ENCODE results near the gene RAP1GDS1. TPM values are rescaled to one million over a fixed set of nuclear protein-coding genes. Genes with fewer than 3 reads are reported as not detected.
A peak's percentile ranks its signal among the peaks of the same experiment; 100 is the strongest.
"Not testable (repeated sequence)": the region's sequence is repeated elsewhere in the genome, so short reads cannot be mapped to it uniquely, and the experiment has no call there.

RAP1GDS1 gene
- total RNA-seq, 2 donors from 2014 or later, result 41.0 to 47.0 TPM

GRCh38 chr4:98381306-98381705, 120.1 kb downstream of the RAP1GDS1 start:
- H3K36me3 Mint-ChIP-seq (ENCODE audit: low read depth), result no peaks in the 10 kb centered on the region
- no peaks in the 10 kb centered on the region for H3K4me1 Mint-ChIP-seq
- no peak overlapping the region for H3K27ac Mint-ChIP-seq
- no peak for ATAC-seq
- no peaks in the 10 kb centered on the region for H3K27me3 Mint-ChIP-seq
- H3K9me3 ChIP-seq (ENCODE audit: control insufficient read depth, low read length, poor library complexity, severe bottlenecking), result no peaks in the 10 kb centered on the region
- H3K4me3 Mint-ChIP-seq, result no peak overlapping the region
- DNase-seq, result no peak

- no peak overlapping the region for H3K4me3 Mint-ChIP-seq
- no peak overlapping the region for H3K27ac Mint-ChIP-seq
- DNase-seq (no peak), ATAC-seq (no peak)
- H3K4me1 Mint-ChIP-seq, result no peaks in the 10 kb centered on the region
- peaks cover 3% of the 10 kb centered on the region for H3K36me3 Mint-ChIP-seq (ENCODE audit: low read depth)
- H3K9me3 ChIP-seq (ENCODE audit: control insufficient read depth, low read length, poor library complexity, severe bottlenecking), result no peaks in the 10 kb centered on the region
- H3K27me3 Mint-ChIP-seq, result no peaks in the 10 kb centered on the region
These were observed 122.4 kb downstream of the RAP1GDS1 start for GRCh38 chr4:98383431-98384106.

- ATAC-seq (no peak), DNase-seq (no peak)
- Mint-ChIP-seq H3K36me3 (ENCODE audit: low read depth) (peaks cover 3% of the 10 kb centered on the region), H3K27ac (no peak overlapping the region), H3K27me3 (no peaks in the 10 kb centered on the region), H3K4me3 (no peak overlapping the region), H3K4me1 (no peaks in the 10 kb centered on the region)
- H3K9me3 ChIP-seq (ENCODE audit: control insufficient read depth, low read length, poor library complexity, severe bottlenecking), result no peaks in the 10 kb centered on the region
These were observed 124.6 kb downstream of the RAP1GDS1 start for GRCh38 chr4:98385831-98386230.

- DNase-seq (no peak), ATAC-seq (no peak)
- peak overlapping the region; percentile 55 for H3K4me3 Mint-ChIP-seq
- H3K27ac Mint-ChIP-seq, result no peak overlapping the region
- H3K27me3 Mint-ChIP-seq, result no peaks in the 10 kb centered on the region
- peaks cover 3% of the 10 kb centered on the region for H3K36me3 Mint-ChIP-seq (ENCODE audit: low read depth)
- H3K4me1 Mint-ChIP-seq, result no peaks in the 10 kb centered on the region
- H3K9me3 ChIP-seq (ENCODE audit: control insufficient read depth, low read length, poor library complexity, severe bottlenecking), result no peaks in the 10 kb centered on the region
These were observed 126.3 kb downstream of the RAP1GDS1 start for GRCh38 chr4:98387345-98388026.

GRCh38 chr4:98394134-98394533, 132.9 kb downstream of the RAP1GDS1 start:
- no peaks in the 10 kb centered on the region for H3K9me3 ChIP-seq (ENCODE audit: control insufficient read depth, low read length, poor library complexity, severe bottlenecking)
- no peak overlapping the region for H3K27ac Mint-ChIP-seq
- DNase-seq (no peak), ATAC-seq (no peak)
- H3K27me3 Mint-ChIP-seq, result no peaks in the 10 kb centered on the region
- no peaks in the 10 kb centered on the region for H3K4me1 Mint-ChIP-seq
- peaks cover 2% of the 10 kb centered on the region for H3K36me3 Mint-ChIP-seq (ENCODE audit: low read depth)
- no peak overlapping the region for H3K4me3 Mint-ChIP-seq

GRCh38 chr4:98399915-98400314, 138.7 kb downstream of the RAP1GDS1 start:
- DNase-seq, result no peak
- ATAC-seq, result no peak

GRCh38 chr4:98406819-98407218, 145.6 kb downstream of the RAP1GDS1 start:
- Mint-ChIP-seq H3K4me3 (no peak overlapping the region), H3K36me3 (ENCODE audit: low read depth) (peaks cover 5% of the 10 kb centered on the region), H3K27ac (no peak overlapping the region), H3K4me1 (no peaks in the 10 kb centered on the region), H3K27me3 (no peaks in the 10 kb centered on the region)
- ATAC-seq (no peak), DNase-seq (no peak)
- no peaks in the 10 kb centered on the region for H3K9me3 ChIP-seq (ENCODE audit: control insufficient read depth, low read length, poor library complexity, severe bottlenecking)

More at GRCh38 chr4:98399915-98400314, 138.7 kb downstream of the RAP1GDS1 start:
- H3K9me3 ChIP-seq (ENCODE audit: control insufficient read depth, low read length, poor library complexity, severe bottlenecking), result no peaks in the 10 kb centered on the region
- H3K27me3 Mint-ChIP-seq, result no peaks in the 10 kb centered on the region
- H3K4me3 Mint-ChIP-seq, result no peak overlapping the region
- H3K27ac Mint-ChIP-seq, result no peak overlapping the region
- no peaks in the 10 kb centered on the region for H3K36me3 Mint-ChIP-seq (ENCODE audit: low read depth)
- no peaks in the 10 kb centered on the region for H3K4me1 Mint-ChIP-seq

GRCh38 chr4:98411731-98412130, 150.5 kb downstream of the RAP1GDS1 start:
- H3K4me3 Mint-ChIP-seq, result no peak overlapping the region
- peaks cover 4% of the 10 kb centered on the region for H3K36me3 Mint-ChIP-seq (ENCODE audit: low read depth)

GRCh38 chr4:98416844-98417243, 155.7 kb downstream of the RAP1GDS1 start:
- Mint-ChIP-seq H3K27ac (no peak overlapping the region), H3K4me3 (no peak overlapping the region), H3K36me3 (ENCODE audit: low read depth) (peaks cover 2% of the 10 kb centered on the region), H3K27me3 (no peaks in the 10 kb centered on the region), H3K4me1 (no peaks in the 10 kb centered on the region)
- DNase-seq (no peak), ATAC-seq (no peak)
- no peaks in the 10 kb centered on the region for H3K9me3 ChIP-seq (ENCODE audit: control insufficient read depth, low read length, poor library complexity, severe bottlenecking)

More at GRCh38 chr4:98411731-98412130, 150.5 kb downstream of the RAP1GDS1 start:
- DNase-seq (no peak), ATAC-seq (no peak)
- H3K9me3 ChIP-seq (ENCODE audit: control insufficient read depth, low read length, poor library complexity, severe bottlenecking), result no peaks in the 10 kb centered on the region
- Mint-ChIP-seq H3K27ac (no peak overlapping the region), H3K4me1 (no peaks in the 10 kb centered on the region), H3K27me3 (no peaks in the 10 kb centered on the region)

- H3K27me3 Mint-ChIP-seq; H3K36me3 Mint-ChIP-seq (ENCODE audit: low read depth); DNase-seq; H3K4me1 Mint-ChIP-seq; H3K4me3 Mint-ChIP-seq; H3K27ac Mint-ChIP-seq; H3K9me3 ChIP-seq (ENCODE audit: control insufficient read depth, low read length, poor library complexity, severe bottlenecking); ATAC-seq: not testable (repeated sequence)
These were observed 159.0 kb downstream of the RAP1GDS1 start for GRCh38 chr4:98420151-98420550.

GRCh38 chr4:98421111-98421510, 159.9 kb downstream of the RAP1GDS1 start:
- no peak overlapping the region for H3K4me3 Mint-ChIP-seq
- peaks cover 1% of the 10 kb centered on the region for H3K4me1 Mint-ChIP-seq
- no peak overlapping the region for H3K27ac Mint-ChIP-seq
- DNase-seq (no peak), ATAC-seq (no peak)
- peaks cover 8% of the 10 kb centered on the region for H3K36me3 Mint-ChIP-seq (ENCODE audit: low read depth)
- no peaks in the 10 kb centered on the region for H3K27me3 Mint-ChIP-seq
- H3K9me3 ChIP-seq (ENCODE audit: control insufficient read depth, low read length, poor library complexity, severe bottlenecking), result no peaks in the 10 kb centered on the region

- no peak overlapping the region for H3K27ac Mint-ChIP-seq
- peaks cover 3% of the 10 kb centered on the region for H3K4me1 Mint-ChIP-seq
- peaks cover 8% of the 10 kb centered on the region for H3K36me3 Mint-ChIP-seq (ENCODE audit: low read depth)
These were observed 161.8 kb downstream of the RAP1GDS1 start for GRCh38 chr4:98423009-98423408.

GRCh38 chr4:98430708-98431403, 169.7 kb downstream of the RAP1GDS1 start:
- DNase-seq (no peak), ATAC-seq (no peak)
- H3K27me3 Mint-ChIP-seq, result no peaks in the 10 kb centered on the region
- no peaks in the 10 kb centered on the region for H3K9me3 ChIP-seq (ENCODE audit: control insufficient read depth, low read length, poor library complexity, severe bottlenecking)
- peaks cover 2% of the 10 kb centered on the region for H3K36me3 Mint-ChIP-seq (ENCODE audit: low read depth)
- no peak overlapping the region for H3K27ac Mint-ChIP-seq
- peaks cover 3% of the 10 kb centered on the region for H3K4me1 Mint-ChIP-seq
- no peak overlapping the region for H3K4me3 Mint-ChIP-seq

More at GRCh38 chr4:98423009-98423408, 161.8 kb downstream of the RAP1GDS1 start:
- ATAC-seq (no peak), DNase-seq (no peak)
- Mint-ChIP-seq H3K4me3 (no peak overlapping the region), H3K27me3 (no peaks in the 10 kb centered on the region)
- no peaks in the 10 kb centered on the region for H3K9me3 ChIP-seq (ENCODE audit: control insufficient read depth, low read length, poor library complexity, severe bottlenecking)
